ENCODE results near the gene BRINP3. TPM values are rescaled to one million over a fixed set of nuclear protein-coding genes. Genes with fewer than 3 reads are reported as not detected.

BRINP3 gene
- total RNA-seq, 1 experiment from 2014 or later = 0.28 TPM

- no peak overlapping the region for H3K4me3 Mint-ChIP-seq
- H3K9me3 Mint-ChIP-seq = no peaks in the 10 kb centered on the region
- H3K27ac Mint-ChIP-seq = no peak overlapping the region
- peaks cover 5% of the 10 kb centered on the region; the same call in 1 of the 2 replicates for H3K4me1 Mint-ChIP-seq
- CTCF ChIA-PET = no interaction called here
- POLR2A ChIA-PET = no interaction called here
- TF ChIP-seq ESRRA (CRISPR knock-in tag; IDR thresholded peaks at IDR 0.05; ENCODE audit: borderline replicate concordance) (no peak), FOXK1 (CRISPR knock-in tag; IDR thresholded peaks at IDR 0.05) (no peak), FOXP1 (CRISPR knock-in tag; IDR thresholded peaks at IDR 0.05; ENCODE audit: borderline replicate concordance) (no peak), ZNF416 (CRISPR knock-in tag; IDR thresholded peaks at IDR 0.05) (no peak), AFF4 (CRISPR knock-in tag; IDR thresholded peaks at IDR 0.05; ENCODE audit: borderline replicate concordance) (no peak), HMGXB4 (CRISPR knock-in tag; IDR thresholded peaks at IDR 0.05) (no peak), PREB (CRISPR knock-in tag; IDR thresholded peaks at IDR 0.05; ENCODE audit: borderline replicate concordance) (no peak), CREB1 (CRISPR knock-in tag; IDR thresholded peaks at IDR 0.05) (no peak)
- DNase-seq (ENCODE audit: low spot score) (no peak), ATAC-seq (no peak)
- H3K36me3 Mint-ChIP-seq = no peaks in the 10 kb centered on the region
- no peaks in the 10 kb centered on the region for H3K27me3 Mint-ChIP-seq (ENCODE audit: low read depth)
These were observed 374.8 kb downstream of the BRINP3 start for GRCh38 chr1:190102757-190103326.

- peaks cover 5% of the 10 kb centered on the region; the same call in 1 of the 2 replicates for H3K4me1 Mint-ChIP-seq
- H3K36me3 Mint-ChIP-seq = no peaks in the 10 kb centered on the region
- DNase-seq (ENCODE audit: low spot score) (no peak), ATAC-seq (no peak)
- H3K4me3 Mint-ChIP-seq = no peak overlapping the region
- no peaks in the 10 kb centered on the region for H3K27me3 Mint-ChIP-seq (ENCODE audit: low read depth)
- ChIA-PET POLR2A (no interaction called here), CTCF (no interaction called here)
- H3K9me3 Mint-ChIP-seq = no peaks in the 10 kb centered on the region
- no peak overlapping the region for H3K27ac Mint-ChIP-seq
- no peak for TF ChIP-seq MLX (CRISPR knock-in tag; IDR thresholded peaks at IDR 0.05)
- TF ChIP-seq CBFB (CRISPR knock-in tag; IDR thresholded peaks at IDR 0.05; ENCODE audit: low read depth) = no peak
- no peak for TF ChIP-seq IRF1 (CRISPR knock-in tag; IDR thresholded peaks at IDR 0.05)
- no peak for TF ChIP-seq ZNF138 (CRISPR knock-in tag; conservative IDR thresholded peaks at IDR 0.05)
- no peak for TF ChIP-seq TP53 (CRISPR knock-in tag; IDR thresholded peaks at IDR 0.05)
- TF ChIP-seq MXD4 (CRISPR knock-in tag; IDR thresholded peaks at IDR 0.05; ENCODE audit: borderline replicate concordance) = no peak
- no peak for TF ChIP-seq NR2C2 (CRISPR knock-in tag; IDR thresholded peaks at IDR 0.05)
- TF ChIP-seq ZNF396 (CRISPR knock-in tag; IDR thresholded peaks at IDR 0.05; ENCODE audit: borderline replicate concordance) = no peak
- TF ChIP-seq ARID4B (CRISPR knock-in tag; IDR thresholded peaks at IDR 0.05; ENCODE audit: borderline replicate concordance) = no peak
- TF ChIP-seq ZNF281 (CRISPR knock-in tag; IDR thresholded peaks at IDR 0.05) = no peak
- TF ChIP-seq ZNF219 (CRISPR knock-in tag; IDR thresholded peaks at IDR 0.05; ENCODE audit: borderline replicate concordance) = no peak
These were observed 375.9 kb downstream of the BRINP3 start for GRCh38 chr1:190101756-190102155.

Data from WTC11 (cell line).